GM18511 (cell line): ENCODE measurements around the gene PPP2R2B.
A peak's percentile ranks its signal among the peaks of the same experiment; 100 is the strongest.

Source experiments
- ATAC-seq: cut with Tn5 transposase; IDR thresholded peaks from one replicate; pipeline ENCODE4 v1.9.1; 2021; ENCODE audit warnings: mild to moderate bottlenecking, moderate library complexity; ENCODE audit not compliant: unreplicated experiment

PPP2R2B gene

GRCh38 chr5:146788898-146789297 lies 89.7 kb downstream of the PPP2R2B start:
- no peak for ATAC-seq

GRCh38 chr5:146785065-146785464 lies 93.5 kb downstream of the PPP2R2B start:
- no peak for ATAC-seq

- ATAC-seq, result no peak
Observed at GRCh38 chr5:146781157-146781556, 97.4 kb downstream of the PPP2R2B start.

GRCh38 chr5:146779211-146779869 lies 99.2 kb downstream of the PPP2R2B start:
- no peak for ATAC-seq

GRCh38 chr5:146778795-146779194 lies 99.8 kb downstream of the PPP2R2B start:
- no peak for ATAC-seq

GRCh38 chr5:146778261-146778660 lies 100.3 kb downstream of the PPP2R2B start:
- ATAC-seq, result no peak

GRCh38 chr5:146772881-146773466 lies 105.6 kb downstream of the PPP2R2B start:
- ATAC-seq, result no peak

GRCh38 chr5:146770980-146771379 lies 107.6 kb downstream of the PPP2R2B start:
- ATAC-seq, result no peak

- no peak for ATAC-seq
Observed at GRCh38 chr5:146770546-146770945, 108.0 kb downstream of the PPP2R2B start.

GRCh38 chr5:146767534-146767933 lies 111.0 kb downstream of the PPP2R2B start:
- no peak for ATAC-seq

- ATAC-seq, result no peak
Observed at GRCh38 chr5:146766013-146766412, 112.5 kb downstream of the PPP2R2B start.

GRCh38 chr5:146765089-146765832 lies 113.3 kb downstream of the PPP2R2B start:
- ATAC-seq, result no peak

GRCh38 chr5:146762830-146763229 lies 115.7 kb downstream of the PPP2R2B start:
- ATAC-seq, result no peak

GRCh38 chr5:146761811-146762210 lies 116.7 kb downstream of the PPP2R2B start:
- ATAC-seq, result no peak

GRCh38 chr5:146758938-146759337 lies 119.6 kb downstream of the PPP2R2B start:
- ATAC-seq, result no peak

GRCh38 chr5:146758076-146758475 lies 120.5 kb downstream of the PPP2R2B start:
- no peak for ATAC-seq

GRCh38 chr5:146756546-146756945 lies 122.0 kb downstream of the PPP2R2B start:
- no peak for ATAC-seq

- ATAC-seq, result no peak
Observed at GRCh38 chr5:146755793-146756192, 122.8 kb downstream of the PPP2R2B start.

- ATAC-seq, result no peak
Observed at GRCh38 chr5:146754621-146755020, 123.9 kb downstream of the PPP2R2B start.

GRCh38 chr5:146753641-146754040 lies 124.9 kb downstream of the PPP2R2B start:
- ATAC-seq, result no peak

GRCh38 chr5:146751781-146752401 lies 126.7 kb downstream of the PPP2R2B start:
- ATAC-seq, result peak; percentile 100

GRCh38 chr5:146751054-146751453 lies 127.5 kb downstream of the PPP2R2B start:
- ATAC-seq, result no peak
